T-helper 2 cell treated with Interferon-gamma antibody and Interleukin-4, amounts not matched to agents 100 ng/mL and 5 ng/mL, for 36 hours (primary cell): ENCODE data around the gene CEP131. TPM values are rescaled to one million over a fixed set of nuclear protein-coding genes. Genes with fewer than 3 reads are reported as not detected.

ENCODE experiments used
- total RNA-seq: library from RNA; stranded (reverse); gene quantifications from 2 replicates; pipeline ENCODE4 v1.2.3, GENCODE V29; 2022

The CEP131 gene
- total RNA-seq, 1 donor from 2014 or later: 13.7 TPM

Other genes with a start within 250 kb of the CEP131 start
- 35.9 and 39.6 TPM in 2 replicates for gene CHMP6, start 231.1 kb downstream of the CEP131 start, total RNA-seq
- 5.3 and 5.5 TPM in 2 replicates for gene BAIAP2, start 187.8 kb downstream of the CEP131 start, total RNA-seq
- gene PVALEF, start 57.5 kb downstream of the CEP131 start, total RNA-seq: not detected in 2 replicates
- gene AATK, start 56.7 kb downstream of the CEP131 start, total RNA-seq: 0.27 and 0.32 TPM in 2 replicates
- gene TEPSIN, start 16.1 kb upstream of the CEP131 start, total RNA-seq: 43.1 and 50.8 TPM in 2 replicates
- 42.5 and 43.3 TPM in 2 replicates for gene NDUFAF8, start 16.4 kb upstream of the CEP131 start, total RNA-seq
- 127 and 132 TPM in 2 replicates for gene SLC38A10, start 72.3 kb upstream of the CEP131 start, total RNA-seq
- gene BAHCC1, start 172.5 kb upstream of the CEP131 start, total RNA-seq: 0.20 and 0.27 TPM in 2 replicates